ENCODE results near the gene TCERG1L. TPM values are rescaled to one million over a fixed set of nuclear protein-coding genes. Genes with fewer than 3 reads are reported as not detected.
"Not testable (repeated sequence)": the region's sequence is repeated elsewhere in the genome, so short reads cannot be mapped to it uniquely, and the experiment has no call there.

TCERG1L gene
- total RNA-seq, 1 donor from 2014 or later = not detected

DNA sequence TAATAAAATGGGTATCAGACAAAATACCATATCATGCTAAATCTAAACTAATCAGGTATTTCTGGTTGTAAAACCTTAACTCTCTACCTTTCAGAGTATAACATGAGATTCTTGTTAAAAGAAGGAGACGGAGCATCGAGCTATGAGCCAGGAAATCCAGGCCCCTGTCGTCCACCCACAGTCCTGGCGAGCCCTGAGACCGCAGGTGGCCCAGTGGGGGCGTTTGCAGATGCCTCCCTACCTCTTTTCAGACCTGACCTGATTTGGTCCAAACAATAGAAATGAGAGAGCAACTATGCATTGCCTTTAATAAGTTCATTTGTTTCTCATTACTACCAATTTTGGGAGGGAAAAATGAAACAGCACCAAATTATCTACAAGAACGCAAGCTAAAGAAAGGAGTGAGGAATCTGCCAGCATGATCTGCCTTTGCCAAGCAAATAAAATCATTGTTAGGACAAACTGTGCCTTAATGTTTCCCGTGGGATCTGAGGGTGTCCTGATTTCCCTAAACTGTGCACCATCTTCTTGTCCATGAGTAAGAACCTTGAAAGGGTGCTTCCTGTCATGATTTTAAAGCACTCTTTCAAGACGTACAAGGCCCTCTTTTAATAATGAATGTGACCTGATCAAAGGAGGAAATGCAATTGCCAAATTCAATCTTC is 166.7 kb downstream of the TCERG1L start:
- DNase-seq (ENCODE audit: low read depth) = no peak

GRCh38 chr10:131144196-131144595 is 167.3 kb downstream of the TCERG1L start:
- no peak for DNase-seq (ENCODE audit: low read depth)

- DNase-seq (ENCODE audit: low read depth) = no peak
Observed at GRCh38 chr10:131143425-131144165, 167.9 kb downstream of the TCERG1L start.

DNA sequence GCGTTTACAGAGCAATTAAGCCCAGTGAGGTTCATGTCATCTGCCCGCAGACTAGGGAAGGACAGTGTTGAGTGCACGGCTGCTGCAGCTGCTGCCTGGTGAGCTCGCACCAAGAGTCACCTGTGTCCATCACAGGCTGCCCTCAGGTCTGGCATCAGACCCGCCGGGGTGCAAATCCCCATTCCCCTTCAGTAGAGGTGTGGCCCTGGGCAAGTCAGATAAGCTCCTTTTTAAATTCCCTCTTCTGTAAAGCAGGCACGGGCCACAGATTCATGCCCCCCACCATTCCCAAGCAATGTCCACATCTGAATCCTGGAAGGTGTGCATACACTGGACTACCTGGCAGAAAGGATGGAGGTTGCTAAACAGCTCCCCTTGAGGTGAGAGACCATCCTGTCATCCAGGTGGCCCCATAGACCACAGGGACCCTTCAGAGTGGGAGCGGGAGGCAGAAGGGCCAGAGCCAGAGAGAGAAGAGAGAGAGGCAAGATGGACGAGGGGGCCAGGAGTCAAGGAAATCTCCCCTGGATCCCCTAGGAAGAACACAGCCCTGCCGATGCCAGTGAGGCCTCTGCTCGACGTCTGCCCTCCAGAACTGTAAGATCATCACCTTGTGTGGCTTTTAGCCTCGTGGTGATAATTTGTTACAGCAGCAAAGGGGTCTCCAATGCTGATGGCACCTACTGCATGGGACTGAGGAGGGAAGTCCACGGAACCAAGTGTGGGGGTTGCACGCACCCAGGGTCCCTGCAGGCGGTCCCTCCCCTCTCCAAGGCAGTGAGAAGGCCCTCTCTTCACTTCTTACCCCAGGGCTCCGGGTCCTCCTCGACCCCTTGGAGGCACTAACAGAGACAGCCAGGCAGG is 168.8 kb downstream of the TCERG1L start:
- DNase-seq (ENCODE audit: low read depth) = no peak

- DNase-seq (ENCODE audit: low read depth) = no peak
Observed at GRCh38 chr10:131141645-131142516, 169.6 kb downstream of the TCERG1L start.

GRCh38 chr10:131141207-131141606 is 170.3 kb downstream of the TCERG1L start:
- no peak for DNase-seq (ENCODE audit: low read depth)

DNA sequence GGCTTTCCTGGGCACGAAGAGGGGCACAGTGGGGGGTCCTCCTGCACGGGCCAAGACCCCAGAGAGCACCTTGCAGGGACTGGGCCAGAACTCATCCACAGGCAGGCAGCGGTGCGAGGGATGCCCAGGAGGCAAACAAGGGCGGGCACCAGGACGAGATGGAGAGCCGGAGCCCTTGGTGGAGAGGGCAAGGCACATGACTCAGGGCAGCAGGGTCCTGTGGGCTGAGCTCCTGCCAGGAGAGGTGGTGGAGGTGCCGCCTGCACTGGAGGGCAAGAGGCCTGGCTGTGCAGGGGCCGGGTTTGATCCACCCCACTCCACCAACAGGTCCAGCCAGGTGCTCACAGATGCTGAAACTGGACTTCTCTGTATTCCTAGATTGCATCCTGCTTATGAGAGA is 170.9 kb downstream of the TCERG1L start:
- DNase-seq (ENCODE audit: low read depth) = no peak

DNA sequence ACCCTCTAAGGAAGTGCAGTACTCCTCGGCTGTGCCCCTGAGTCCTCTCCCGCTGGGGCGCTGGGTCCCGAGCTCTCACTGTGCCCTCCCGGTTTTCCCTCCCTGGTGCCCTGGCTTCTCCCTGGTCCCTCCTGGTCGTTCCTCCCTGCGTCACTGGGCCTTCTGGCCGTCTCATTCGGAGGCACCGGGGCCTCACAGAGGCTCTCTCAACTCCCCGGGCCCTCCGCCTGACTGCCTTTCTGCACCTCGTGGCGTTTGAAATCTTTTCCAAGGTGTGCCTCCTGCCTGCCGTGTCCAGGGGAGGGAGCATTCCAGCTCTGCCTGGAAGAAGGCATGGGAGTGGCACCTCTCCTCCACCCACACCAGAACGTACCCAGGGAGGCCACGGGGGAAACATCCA is 174.3 kb downstream of the TCERG1L start:
- DNase-seq (ENCODE audit: low read depth) = no peak

- not testable (repeated sequence) for DNase-seq (ENCODE audit: low read depth)
Observed at GRCh38 chr10:131136336-131136735, 175.2 kb downstream of the TCERG1L start.

- no peak for DNase-seq (ENCODE audit: low read depth)
Observed at GRCh38 chr10:131135716-131136115, 175.8 kb downstream of the TCERG1L start.

DNA sequence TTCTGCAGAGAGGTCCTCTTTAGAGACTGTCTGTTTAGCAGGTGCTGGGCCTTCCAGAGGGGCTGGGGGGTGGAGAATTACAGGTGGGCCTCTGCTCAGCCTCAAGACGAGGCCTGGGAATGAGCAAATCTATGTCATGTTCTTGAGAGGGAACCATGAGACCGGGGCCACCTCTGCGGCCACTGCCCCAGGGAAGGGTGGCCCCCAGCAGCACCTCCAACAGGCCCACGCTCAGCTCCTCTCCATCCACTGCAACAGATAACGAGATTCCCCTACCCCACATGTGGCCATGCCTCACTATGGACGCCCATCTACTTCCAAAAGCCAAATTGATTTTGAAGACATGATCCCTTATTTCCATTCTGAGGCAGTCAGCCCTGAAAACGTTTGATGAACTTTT is 176.9 kb downstream of the TCERG1L start:
- no peak for DNase-seq (ENCODE audit: low read depth)

DNA sequence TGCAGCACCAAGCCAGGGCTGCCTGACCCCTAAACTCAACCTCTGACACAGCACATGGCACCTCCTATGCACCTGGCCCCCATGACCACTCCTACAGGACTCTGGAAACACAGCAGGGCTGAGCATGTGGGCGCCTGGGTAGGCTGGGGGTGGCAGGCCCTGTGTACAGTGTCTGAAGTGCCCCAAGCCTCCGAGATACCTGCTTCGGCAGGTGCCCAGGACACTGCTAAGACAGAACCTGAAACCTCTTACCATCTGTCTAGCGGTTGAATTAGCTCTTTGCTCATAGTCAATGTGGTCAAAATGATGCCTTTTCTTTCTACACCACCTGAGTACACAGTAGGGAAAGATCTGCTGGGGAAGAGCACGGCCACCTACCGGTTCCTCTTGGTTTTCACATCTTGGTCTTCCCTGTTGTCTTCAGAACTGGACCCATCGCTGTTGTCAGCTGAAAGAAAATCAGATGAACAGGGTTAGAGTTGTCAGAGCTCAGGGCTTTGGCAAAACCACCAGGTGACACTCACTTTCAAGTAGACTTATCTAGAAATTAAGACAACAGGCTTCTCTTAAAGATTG is 177.4 kb downstream of the TCERG1L start:
- no peak for DNase-seq (ENCODE audit: low read depth)

DNA sequence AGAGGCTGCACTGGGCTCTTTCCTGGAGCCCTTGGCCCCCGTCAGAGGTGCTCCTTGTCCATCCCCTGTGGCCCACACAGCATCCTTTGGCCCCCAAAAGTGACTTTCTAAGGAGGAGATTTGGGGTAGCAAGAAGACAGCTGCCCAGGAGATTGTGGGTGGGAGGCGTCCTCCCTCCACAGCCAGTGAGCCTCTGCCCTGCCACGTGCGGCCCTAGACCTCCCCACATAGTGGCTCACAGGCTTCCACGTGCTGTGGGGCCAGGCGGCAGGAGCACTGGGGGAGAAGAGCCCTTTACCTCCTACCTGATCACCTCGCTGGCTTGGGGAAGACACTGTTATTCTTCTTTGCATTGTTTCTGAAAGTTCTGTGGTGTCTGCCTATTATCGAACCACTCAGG is 178.8 kb downstream of the TCERG1L start:
- DNase-seq (ENCODE audit: low read depth) = no peak

- no peak for DNase-seq (ENCODE audit: low read depth)
Observed at GRCh38 chr10:131131726-131132591, 179.6 kb downstream of the TCERG1L start.

- no peak for DNase-seq (ENCODE audit: low read depth)
Observed at GRCh38 chr10:131130025-131130424, 181.5 kb downstream of the TCERG1L start.

GRCh38 chr10:131129544-131129943 is 182.0 kb downstream of the TCERG1L start:
- DNase-seq (ENCODE audit: low read depth) = no peak

DNA sequence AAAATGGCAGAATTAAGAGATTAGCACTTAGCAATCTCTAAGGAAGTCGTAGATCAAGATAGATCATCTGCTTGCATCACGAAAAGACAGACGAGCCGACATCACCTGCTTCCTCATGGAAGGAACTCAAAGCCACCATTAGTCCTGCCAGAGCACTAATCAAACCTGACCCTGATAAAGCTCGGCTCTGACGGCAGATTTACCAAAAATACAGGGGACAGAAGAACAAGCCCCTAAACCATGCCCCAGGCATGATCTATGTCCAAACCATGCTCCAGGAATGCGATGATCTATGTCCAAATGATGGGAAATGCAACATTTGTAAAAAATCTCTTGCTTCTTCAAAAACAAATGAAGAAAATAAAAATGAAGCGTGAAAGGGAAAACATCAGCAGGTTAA is 182.8 kb downstream of the TCERG1L start:
- no peak for DNase-seq (ENCODE audit: low read depth)

DNA sequence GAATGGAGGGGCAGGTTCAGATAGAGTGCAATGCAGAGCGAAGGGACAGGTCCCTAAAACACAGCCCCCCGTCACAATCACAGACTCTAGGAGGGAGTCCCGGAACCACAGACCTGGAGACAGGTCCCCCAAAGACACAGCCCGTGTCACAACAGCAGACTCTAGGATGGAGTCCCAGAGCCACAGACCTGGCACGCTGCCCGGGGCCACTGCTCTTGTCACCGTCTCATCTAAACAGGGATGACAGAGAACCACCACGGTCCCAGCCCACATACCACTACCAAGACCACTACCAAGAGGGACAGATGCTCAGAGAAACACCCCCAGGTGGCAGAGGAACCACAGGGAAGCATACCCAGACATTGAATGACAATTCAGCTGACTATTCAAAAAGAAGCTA is 183.9 kb downstream of the TCERG1L start:
- no peak for DNase-seq (ENCODE audit: low read depth)

GRCh38 chr10:131127138-131127589 is 184.4 kb downstream of the TCERG1L start:
- DNase-seq (ENCODE audit: low read depth) = no peak

Measured in renal cortical epithelial cell (primary cell).